AG09309 (cell line): ENCODE results near the gene VANGL1.

Source experiments
- DNase-seq: peaks from one replicate; pipeline ENCODE4 v3.0.0-alpha.2; 2010; ENCODE audit warnings: low read depth
- H3K4me3 ChIP-seq: 2 replicates; pipeline ENCODE4 v1.5.1; 2011; ENCODE audit warnings: mild to moderate bottlenecking, low read depth, low read length, moderate library complexity; ENCODE audit not compliant: control insufficient read depth
- CTCF ChIP-seq: IDR thresholded peaks from 2 replicates; pipeline ENCODE4 v1.5.1; 2011; ENCODE audit warnings: mild to moderate bottlenecking, low read depth, low read length, inconsistent platforms; ENCODE audit not compliant: insufficient read depth, control insufficient read depth; ENCODE audit errors: missing control alignments

VANGL1 gene

GRCh38 chr1:115746021-115746690 is 104.4 kb downstream of the VANGL1 start:
- no peak for DNase-seq
- no peak overlapping the region for H3K4me3 ChIP-seq
- TF ChIP-seq CTCF: no peak
